Mesenchymal stem cell (in vitro differentiated cells and primary cell): Measurements from ENCODE around the gene OTUD5.

Experiments used
- DNase-seq: peaks from one replicate; pipeline ENCODE4 v3.0.0-alpha.2; 2013
- H2AFZ ChIP-seq: one replicate; pipeline ENCODE4 v1.6.1; 2013; ENCODE audit warnings: low read depth, mild to moderate bottlenecking, control low read depth, inconsistent platforms, low read length, moderate library complexity
- H2AK5ac ChIP-seq: 2 replicates; pipeline ENCODE4 v1.6.1; 2013; ENCODE audit warnings: low read length, moderate library complexity, mild to moderate bottlenecking, inconsistent platforms; ENCODE audit not compliant: severe bottlenecking
- H2BK120ac ChIP-seq: one replicate; pipeline ENCODE4 v1.6.1; 2013; ENCODE audit warnings: low read depth, mild to moderate bottlenecking, inconsistent platforms, low read length, moderate library complexity
- H2BK12ac ChIP-seq, 2 experiments: one replicate each; pipeline ENCODE4 v1.6.1; 2013; ENCODE audit warnings: inconsistent platforms in 2 of 2, low read length in 2 of 2, mild to moderate bottlenecking in 2 of 2, moderate library complexity in 2 of 2, control low read depth in 1 of 2
- H2BK15ac ChIP-seq: one replicate; pipeline ENCODE4 v1.6.1; 2013; ENCODE audit warnings: mild to moderate bottlenecking, low read depth, inconsistent platforms; ENCODE audit not compliant: poor library complexity, severe bottlenecking
- H2BK5ac ChIP-seq: 2 replicates; pipeline ENCODE4 v1.6.1; 2013; ENCODE audit warnings: low read depth, mild to moderate bottlenecking, low read length, control low read depth, inconsistent platforms; ENCODE audit not compliant: poor library complexity, severe bottlenecking
- H3K14ac ChIP-seq, 2 experiments: one replicate each; pipeline ENCODE4 v1.6.1; 2013; ENCODE audit warnings: inconsistent platforms in 2 of 2, low read length in 2 of 2, control low read depth in 1 of 2, mild to moderate bottlenecking in 1 of 2, moderate library complexity in 1 of 2
- H3K18ac ChIP-seq, 2 experiments: one replicate each; pipeline ENCODE4 v1.6.1; 2013; ENCODE audit warnings: inconsistent platforms in 2 of 2, low read length in 2 of 2, control low read depth in 1 of 2, low read depth in 1 of 2, mild to moderate bottlenecking in 1 of 2
- H3K23ac ChIP-seq, 2 experiments: one replicate each; pipeline ENCODE4 v1.6.1; 2013; ENCODE audit warnings: inconsistent platforms in 2 of 2, low read length in 2 of 2, mild to moderate bottlenecking in 2 of 2, moderate library complexity in 2 of 2, control low read depth in 1 of 2
- H3K27ac ChIP-seq: 2 replicates; pipeline ENCODE4 v1.5.1; 2013; ENCODE audit warnings: mild to moderate bottlenecking, moderate library complexity, low read length, control low read depth, inconsistent platforms; ENCODE audit not compliant: poor library complexity, severe bottlenecking
- H3K27me3 ChIP-seq, 2 experiments: 2 replicates each; pipeline versions ENCODE4 v1.6.1 to v1.7.0; 2013; ENCODE audit warnings: low read length in 2 of 2, mild to moderate bottlenecking in 2 of 2, moderate library complexity in 2 of 2, control low read depth in 1 of 2, inconsistent platforms in 1 of 2; ENCODE audit not compliant: control insufficient read depth in 1 of 2, insufficient read depth in 1 of 2
- H3K36me3 ChIP-seq, 2 experiments: 2 replicates each; pipeline versions ENCODE4 v1.6.1 to v1.7.0; 2013; ENCODE audit warnings: low read length in 2 of 2, control low read depth in 1 of 2, inconsistent platforms in 1 of 2, low read depth in 1 of 2, mild to moderate bottlenecking in 1 of 2; ENCODE audit not compliant: insufficient read depth in 2 of 2, control insufficient read depth in 1 of 2
- H3K4ac ChIP-seq, 2 experiments: one replicate each; pipeline ENCODE4 v1.6.1; 2013; ENCODE audit warnings: inconsistent platforms in 2 of 2, low read length in 2 of 2, mild to moderate bottlenecking in 2 of 2, moderate library complexity in 2 of 2, control low read depth in 1 of 2, low read depth in 1 of 2
- H3K4me1 ChIP-seq: 2 replicates; pipeline ENCODE4 v1.6.1; 2013; ENCODE audit warnings: low read depth, low read length, control low read depth; ENCODE audit not compliant: control insufficient read depth, insufficient read depth
- H3K4me2 ChIP-seq: 2 replicates; pipeline ENCODE4 v1.6.1; 2013; ENCODE audit warnings: low read length, mild to moderate bottlenecking, inconsistent platforms; ENCODE audit not compliant: poor library complexity, severe bottlenecking
- H3K4me3 ChIP-seq, 2 experiments: 2 replicates each; pipeline versions ENCODE4 v1.5.1 to v1.7.0; 2013; ENCODE audit warnings: low read length in 2 of 2, mild to moderate bottlenecking in 2 of 2, control low read depth in 1 of 2, low read depth in 1 of 2; ENCODE audit not compliant: insufficient read depth in 1 of 2
- H3K79me1 ChIP-seq: replicated peaks from 2 replicates; pipeline ENCODE4 v1.6.1; 2013; ENCODE audit warnings: mild to moderate bottlenecking, control low read depth, low read length, inconsistent platforms; ENCODE audit not compliant: poor library complexity, severe bottlenecking
- H3K9ac ChIP-seq: 2 replicates; pipeline ENCODE4 v1.7.0; 2013; ENCODE audit warnings: mild to moderate bottlenecking, low read length, moderate library complexity
- H3K9me3 ChIP-seq: 2 replicates; pipeline ENCODE4 v1.7.0; 2013; ENCODE audit warnings: mild to moderate bottlenecking, low read length; ENCODE audit not compliant: control insufficient read depth
- H4K8ac ChIP-seq: one replicate; pipeline ENCODE4 v1.6.1; 2013; ENCODE audit warnings: inconsistent platforms, mild to moderate bottlenecking, low read length, moderate library complexity
- H4K91ac ChIP-seq: one replicate; pipeline ENCODE4 v1.6.1; 2013; ENCODE audit warnings: mild to moderate bottlenecking, low read length, inconsistent platforms
- WGBS: methylation state at CpG from one replicate; pipeline ENCODE4 v1.1.7; 2013; ENCODE audit warnings: mixed read lengths; 5-methylcytosine and 5-hydroxymethylcytosine counted together

OTUD5 gene

GRCh38 chrX:49000636-49001035 is 43.2 kb upstream of the OTUD5 start:
- 94% methylated on average over 3 of the region's 4 CpGs for WGBS
- Histone ChIP-seq H3K18ac (no peak overlapping the region), H3K9ac (no peak overlapping the region), H2BK5ac (no peak overlapping the region), H2BK120ac (no peak overlapping the region), H4K91ac (no peak overlapping the region), H2BK12ac (no peak overlapping the region), H3K4me1 (peaks cover 7% of the 10 kb centered on the region), H3K27me3 (no peaks in the 10 kb centered on the region), H3K27ac (no peak overlapping the region), H4K8ac (no peak overlapping the region), H2BK15ac (no peak overlapping the region), H3K4ac (no peak overlapping the region), H3K14ac (no peak overlapping the region), H3K36me3 (peaks cover 17 to 36% of the 10 kb centered on the region in 2 experiments), H3K4me2 (no peak overlapping the region), H3K9me3 (peaks cover 7% of the 10 kb centered on the region), H3K4me3 (peak overlapping the region in 1 of 2 experiments; percentile 91), H2AK5ac (no peak overlapping the region), H3K79me1 (peaks cover 7% of the 10 kb centered on the region), H3K23ac (no peak overlapping the region), H2AFZ (no peak overlapping the region)
- DNase-seq: no peak

GRCh38 chrX:48999030-48999429 is 41.6 kb upstream of the OTUD5 start:
- H2BK12ac ChIP-seq: no peak overlapping the region
- no peak overlapping the region for H2BK15ac ChIP-seq
- no peak overlapping the region for H3K18ac ChIP-seq
- H3K9me3 ChIP-seq: peaks cover 7% of the 10 kb centered on the region
- no peak overlapping the region for H3K23ac ChIP-seq
- DNase-seq: no peak
- 94% methylated on average over 1 of the region's 5 CpGs for WGBS
- H2AFZ ChIP-seq: no peak overlapping the region
- H3K4me2 ChIP-seq: no peak overlapping the region
- H3K4ac ChIP-seq: no peak overlapping the region
- H3K27me3 ChIP-seq: peaks cover 0 to 9% of the 10 kb centered on the region in 2 experiments
- H4K8ac ChIP-seq: no peak overlapping the region
- H3K4me3 ChIP-seq: no peak overlapping the region
- no peak overlapping the region for H2BK5ac ChIP-seq
- H3K27ac ChIP-seq: no peak overlapping the region
- peaks cover 7% of the 10 kb centered on the region for H3K4me1 ChIP-seq
- H3K14ac ChIP-seq: no peak overlapping the region
- peaks cover 10% of the 10 kb centered on the region for H3K79me1 ChIP-seq
- H2BK120ac ChIP-seq: no peak overlapping the region
- no peak overlapping the region for H3K9ac ChIP-seq
- H2AK5ac ChIP-seq: no peak overlapping the region
- no peak overlapping the region for H4K91ac ChIP-seq
- peaks cover 20 to 46% of the 10 kb centered on the region in 2 experiments for H3K36me3 ChIP-seq

GRCh38 chrX:48998391-48998790 is 41.0 kb upstream of the OTUD5 start:
- Histone ChIP-seq H3K36me3 (peaks cover 24 to 51% of the 10 kb centered on the region in 2 experiments), H3K27me3 (peaks cover 0 to 12% of the 10 kb centered on the region in 2 experiments), H3K27ac (no peak overlapping the region), H2BK120ac (no peak overlapping the region), H3K9me3 (peaks cover 7% of the 10 kb centered on the region), H2BK12ac (no peak overlapping the region), H4K8ac (no peak overlapping the region), H3K4me3 (no peak overlapping the region), H2BK15ac (no peak overlapping the region), H3K79me1 (peaks cover 10% of the 10 kb centered on the region), H3K4ac (no peak overlapping the region), H3K18ac (no peak overlapping the region), H3K9ac (no peak overlapping the region), H2AK5ac (no peak overlapping the region), H2BK5ac (no peak overlapping the region), H2AFZ (no peak overlapping the region), H3K4me2 (no peak overlapping the region), H3K4me1 (peaks cover 7% of the 10 kb centered on the region), H4K91ac (no peak overlapping the region), H3K23ac (no peak overlapping the region), H3K14ac (no peak overlapping the region)
- DNase-seq: no peak
- WGBS: 100% methylated on average over 2 of the region's 4 CpGs

- Histone ChIP-seq H3K4ac (no peak overlapping the region), H4K8ac (no peak overlapping the region), H2BK120ac (no peak overlapping the region), H4K91ac (no peak overlapping the region), H3K9me3 (peaks cover 7% of the 10 kb centered on the region), H3K18ac (no peak overlapping the region), H3K79me1 (peaks cover 10% of the 10 kb centered on the region), H2AK5ac (no peak overlapping the region), H2AFZ (no peak overlapping the region), H3K23ac (no peak overlapping the region), H3K27ac (no peak overlapping the region), H2BK15ac (no peak overlapping the region), H3K4me1 (peaks cover 7% of the 10 kb centered on the region), H3K4me2 (no peak overlapping the region), H3K36me3 (peaks cover 29 to 56% of the 10 kb centered on the region in 2 experiments), H3K14ac (no peak overlapping the region), H3K27me3 (peaks cover 0 to 12% of the 10 kb centered on the region in 2 experiments), H3K9ac (no peak overlapping the region), H2BK5ac (no peak overlapping the region), H3K4me3 (no peak overlapping the region), H2BK12ac (no peak overlapping the region)
- no peak for DNase-seq
- WGBS: 90% methylated on average over 1 of the region's 1 CpG
Observed at GRCh38 chrX:48997865-48998264, 40.5 kb upstream of the OTUD5 start.
